ENCODE results near the gene OR2H1. TPM values are rescaled to one million over a fixed set of nuclear protein-coding genes. Genes with fewer than 3 reads are reported as not detected.
"Not testable (repeated sequence)": the region's sequence is repeated elsewhere in the genome, so short reads cannot be mapped to it uniquely, and the experiment has no call there.

Gene OR2H1
- total and polyA plus RNA-seq, 4 experiments from 2014 or later: not detected

GRCh38 chr6:29436730-29437129 is 20.2 kb upstream of the OR2H1 start:
- H3K4me3 Mint-ChIP-seq; CTCF ChIA-PET (ENCODE audit: partially characterized antibody); POLR2A ChIA-PET (ENCODE audit: partially characterized antibody); H3K4me1 Mint-ChIP-seq; H3K4me3 ChIP-seq (ENCODE audit: low read length in 2 of 2); DNase-seq; H3K9me3 ChIP-seq (ENCODE audit: control insufficient read depth in 1 of 2, low read length in 2 of 2); H3K4me1 ChIP-seq (ENCODE audit: insufficient read depth, low read length); H3K27me3 ChIP-seq (ENCODE audit: insufficient read depth, low read length); H3K27ac Mint-ChIP-seq; H3K36me3 ChIP-seq (ENCODE audit: insufficient read depth, low read length); H3K27ac ChIP-seq (ENCODE audit: low read depth, low read length); H3K36me3 Mint-ChIP-seq; intact Hi-C loops (cut with micrococcal nuclease): not testable (repeated sequence)
- H3K27me3 Mint-ChIP-seq: peaks cover 24 to 33% of the 10 kb centered on the region in 2 donors
- peaks cover 0 to 10% (median 4%) of the 10 kb centered on the region in 8 donors for H3K9me3 Mint-ChIP-seq

- no peaks in the 10 kb centered on the region for H3K36me3 ChIP-seq (ENCODE audit: insufficient read depth, low read length)
- Mint-ChIP-seq H3K9me3 (peaks cover 0 to 7% (median 2%) of the 10 kb centered on the region in 8 donors), H3K4me3 (no peak within 1 kb of the TSS), H3K36me3 (no peaks in the 10 kb centered on the region), H3K27ac (peak within 1 kb of the TSS in 1 of 7 donors; percentile 20), H3K4me1 (no peaks in the 10 kb centered on the region), H3K27me3 (peaks cover 20 to 29% of the 10 kb centered on the region in 2 donors)
- ChIA-PET CTCF (ENCODE audit: partially characterized antibody) (no interaction called here), POLR2A (ENCODE audit: partially characterized antibody) (no interaction called here)
- no peak for DNase-seq
- H3K4me1 ChIP-seq (ENCODE audit: insufficient read depth, low read length): no peaks in the 10 kb centered on the region
- intact Hi-C loops (cut with micrococcal nuclease): no loop called here
- peaks cover 7% of the 10 kb centered on the region for H3K27me3 ChIP-seq (ENCODE audit: insufficient read depth, low read length)
- H3K4me3 ChIP-seq (ENCODE audit: low read length in 2 of 2): no peak within 1 kb of the TSS
- H3K27ac ChIP-seq (ENCODE audit: low read depth, low read length): no peak within 1 kb of the TSS
- H3K9me3 ChIP-seq (ENCODE audit: control insufficient read depth in 1 of 2, low read length in 2 of 2): no peaks in the 10 kb centered on the region
Observed at GRCh38 chr6:29439006-29439405, 17.9 kb upstream of the OR2H1 start, which contains the start of gene OR10C1. Gene OR10C1 (plus strand): TSS chr6:29439306. CDS start chr6:29440016, 710 bp downstream.

- H3K27ac Mint-ChIP-seq: no peak overlapping the region
- H3K4me3 Mint-ChIP-seq: no peak overlapping the region
- no peaks in the 10 kb centered on the region for H3K36me3 Mint-ChIP-seq
- Histone ChIP-seq H3K9me3 (ENCODE audit: control insufficient read depth in 1 of 2, low read length in 2 of 2) (no peaks in the 10 kb centered on the region), H3K27ac (ENCODE audit: low read depth, low read length) (no peak overlapping the region), H3K36me3 (ENCODE audit: insufficient read depth, low read length) (no peaks in the 10 kb centered on the region), H3K4me3 (ENCODE audit: low read length in 2 of 2) (no peak overlapping the region), H3K4me1 (ENCODE audit: insufficient read depth, low read length) (no peaks in the 10 kb centered on the region), H3K27me3 (ENCODE audit: insufficient read depth, low read length) (peaks cover 7% of the 10 kb centered on the region)
- peaks cover 35 to 48% of the 10 kb centered on the region in 2 donors for H3K27me3 Mint-ChIP-seq
- CTCF ChIA-PET (ENCODE audit: partially characterized antibody): no interaction called here
- POLR2A ChIA-PET (ENCODE audit: partially characterized antibody): no interaction called here
- H3K9me3 Mint-ChIP-seq: peaks cover 0 to 14% (median 3%) of the 10 kb centered on the region in 8 donors
- intact Hi-C loops (cut with micrococcal nuclease): no loop called here
- H3K4me1 Mint-ChIP-seq: no peaks in the 10 kb centered on the region
- DNase-seq: no peak
Observed at GRCh38 chr6:29442719-29443118, 14.2 kb upstream of the OR2H1 start.

GRCh38 chr6:29444031-29444430 is 12.9 kb upstream of the OR2H1 start:
- POLR2A ChIA-PET (ENCODE audit: partially characterized antibody); H3K36me3 Mint-ChIP-seq; H3K27ac Mint-ChIP-seq; H3K9me3 ChIP-seq (ENCODE audit: control insufficient read depth in 1 of 2, low read length in 2 of 2); CTCF ChIA-PET (ENCODE audit: partially characterized antibody); H3K27me3 ChIP-seq (ENCODE audit: insufficient read depth, low read length); intact Hi-C loops (cut with micrococcal nuclease); H3K4me3 ChIP-seq (ENCODE audit: low read length in 2 of 2); H3K36me3 ChIP-seq (ENCODE audit: insufficient read depth, low read length); H3K4me1 Mint-ChIP-seq; DNase-seq; H3K4me3 Mint-ChIP-seq; H3K27ac ChIP-seq (ENCODE audit: low read depth, low read length); H3K4me1 ChIP-seq (ENCODE audit: insufficient read depth, low read length): not testable (repeated sequence)
- Mint-ChIP-seq H3K9me3 (peaks cover 0 to 14% (median 3%) of the 10 kb centered on the region in 8 donors), H3K27me3 (peaks cover 40 to 55% of the 10 kb centered on the region in 2 donors)

- Histone ChIP-seq H3K27ac (ENCODE audit: low read depth, low read length) (no peak overlapping the region), H3K27me3 (ENCODE audit: insufficient read depth, low read length) (no peaks in the 10 kb centered on the region), H3K9me3 (ENCODE audit: control insufficient read depth in 1 of 2, low read length in 2 of 2) (no peaks in the 10 kb centered on the region), H3K4me1 (ENCODE audit: insufficient read depth, low read length) (no peaks in the 10 kb centered on the region), H3K4me3 (ENCODE audit: low read length in 2 of 2) (no peak overlapping the region), H3K36me3 (ENCODE audit: insufficient read depth, low read length) (no peaks in the 10 kb centered on the region)
- peaks cover 47 to 48% of the 10 kb centered on the region in 2 donors for H3K27me3 Mint-ChIP-seq
- H3K4me3 Mint-ChIP-seq: no peak overlapping the region
- CTCF ChIA-PET (ENCODE audit: partially characterized antibody): no interaction called here
- intact Hi-C loops (cut with micrococcal nuclease): no loop called here
- no peaks in the 10 kb centered on the region for H3K4me1 Mint-ChIP-seq
- H3K36me3 Mint-ChIP-seq: peaks cover 0 to 4% of the 10 kb centered on the region in 2 donors
- peaks cover 0 to 18% (median 5%) of the 10 kb centered on the region in 8 donors for H3K9me3 Mint-ChIP-seq
- H3K27ac Mint-ChIP-seq: no peak overlapping the region
- no peak for DNase-seq
- POLR2A ChIA-PET (ENCODE audit: partially characterized antibody): no interaction called here
Observed at GRCh38 chr6:29447670-29448069, 9.3 kb upstream of the OR2H1 start.

GRCh38 chr6:29451471-29452193 is 5.3 kb upstream of the OR2H1 start:
- H3K9me3 ChIP-seq (ENCODE audit: control insufficient read depth in 1 of 2, low read length in 2 of 2): no peaks in the 10 kb centered on the region
- peaks cover 28 to 29% of the 10 kb centered on the region in 2 donors for H3K27me3 Mint-ChIP-seq
- ChIA-PET CTCF (ENCODE audit: partially characterized antibody) (no interaction called here), POLR2A (ENCODE audit: partially characterized antibody) (no interaction called here)
- no peaks in the 10 kb centered on the region for H3K27me3 ChIP-seq (ENCODE audit: insufficient read depth, low read length)
- peaks cover 0 to 7% (median 3%) of the 10 kb centered on the region in 8 donors for H3K9me3 Mint-ChIP-seq
- H3K4me3 ChIP-seq (ENCODE audit: low read length in 2 of 2): no peak overlapping the region
- intact Hi-C loops (cut with micrococcal nuclease): no loop called here
- H3K4me3 Mint-ChIP-seq: no peak overlapping the region
- DNase-seq: no peak
- H3K27ac Mint-ChIP-seq: no peak overlapping the region
- no peaks in the 10 kb centered on the region for H3K4me1 ChIP-seq (ENCODE audit: insufficient read depth, low read length)
- H3K36me3 Mint-ChIP-seq: peaks cover 0 to 4% of the 10 kb centered on the region in 2 donors
- no peaks in the 10 kb centered on the region for H3K36me3 ChIP-seq (ENCODE audit: insufficient read depth, low read length)
- H3K27ac ChIP-seq (ENCODE audit: low read depth, low read length): no peak overlapping the region
- no peaks in the 10 kb centered on the region for H3K4me1 Mint-ChIP-seq

GRCh38 chr6:29461021-29461814 is 4.3 kb downstream of the OR2H1 start:
- ChIA-PET CTCF (ENCODE audit: partially characterized antibody) (no interaction called here), POLR2A (ENCODE audit: partially characterized antibody) (no interaction called here)
- Histone ChIP-seq H3K9me3 (ENCODE audit: control insufficient read depth in 1 of 2, low read length in 2 of 2) (no peaks in the 10 kb centered on the region), H3K4me3 (ENCODE audit: low read length in 2 of 2) (no peak overlapping the region), H3K27ac (ENCODE audit: low read depth, low read length) (no peak overlapping the region), H3K36me3 (ENCODE audit: insufficient read depth, low read length) (no peaks in the 10 kb centered on the region), H3K4me1 (ENCODE audit: insufficient read depth, low read length) (no peaks in the 10 kb centered on the region), H3K27me3 (ENCODE audit: insufficient read depth, low read length) (no peaks in the 10 kb centered on the region)
- no peak overlapping the region for H3K4me3 Mint-ChIP-seq
- H3K27ac Mint-ChIP-seq: no peak overlapping the region
- H3K9me3 Mint-ChIP-seq: no peaks in the 10 kb centered on the region
- no peaks in the 10 kb centered on the region for H3K4me1 Mint-ChIP-seq
- no peaks in the 10 kb centered on the region for H3K36me3 Mint-ChIP-seq
- intact Hi-C loops (cut with micrococcal nuclease): no loop called here
- no peak for DNase-seq
- peaks cover 13 to 18% of the 10 kb centered on the region in 2 donors for H3K27me3 Mint-ChIP-seq

Measured in CD4-positive, alpha-beta memory T cell (primary cell).